GM18511 (cell line): ENCODE results near the gene TSPAN14.
"Not testable (repeated sequence)": the region's sequence is repeated elsewhere in the genome, so short reads cannot be mapped to it uniquely, and the experiment has no call there.

ENCODE experiments used
- ATAC-seq: cut with Tn5 transposase; IDR thresholded peaks from one replicate; pipeline ENCODE4 v1.9.1; 2021; ENCODE audit warnings: mild to moderate bottlenecking, moderate library complexity; ENCODE audit not compliant: unreplicated experiment

The TSPAN14 gene

GRCh38 chr10:80468002-80468401 is 13.9 kb downstream of the TSPAN14 start:
- no peak for ATAC-seq

- no peak for ATAC-seq
These were observed 14.8 kb downstream of the TSPAN14 start for GRCh38 chr10:80468806-80469421.

GRCh38 chr10:80470266-80470665 is 16.2 kb downstream of the TSPAN14 start:
- no peak for ATAC-seq

GRCh38 chr10:80471001-80471400 is 16.9 kb downstream of the TSPAN14 start:
- no peak for ATAC-seq

DNA sequence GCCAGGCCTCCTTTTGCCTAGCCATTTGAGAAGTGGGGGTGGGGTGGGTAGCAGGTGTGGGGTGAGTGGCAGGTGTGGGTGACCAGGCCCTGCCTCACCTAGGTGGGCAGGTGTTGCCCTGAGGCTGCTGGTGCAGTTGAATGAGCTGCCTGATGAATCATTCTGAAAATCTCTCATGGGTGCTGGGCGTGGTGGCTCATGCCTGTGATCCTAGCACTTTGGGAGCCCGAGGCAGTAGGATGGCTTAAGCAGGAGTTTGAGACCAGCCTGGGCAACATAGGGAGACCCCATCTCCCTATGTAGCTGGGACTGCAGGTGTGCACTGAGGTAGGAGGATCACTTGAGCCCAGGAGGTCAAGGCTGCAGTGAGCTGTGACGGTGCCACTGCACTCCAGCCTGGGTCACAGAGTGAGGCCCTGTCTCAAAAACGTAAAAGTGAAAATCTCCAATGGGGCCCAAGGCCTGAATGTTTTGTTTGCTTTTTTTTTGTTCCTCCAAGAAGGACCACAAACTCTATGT is 17.7 kb downstream of the TSPAN14 start:
- ATAC-seq, result peak; percentile 65

DNA sequence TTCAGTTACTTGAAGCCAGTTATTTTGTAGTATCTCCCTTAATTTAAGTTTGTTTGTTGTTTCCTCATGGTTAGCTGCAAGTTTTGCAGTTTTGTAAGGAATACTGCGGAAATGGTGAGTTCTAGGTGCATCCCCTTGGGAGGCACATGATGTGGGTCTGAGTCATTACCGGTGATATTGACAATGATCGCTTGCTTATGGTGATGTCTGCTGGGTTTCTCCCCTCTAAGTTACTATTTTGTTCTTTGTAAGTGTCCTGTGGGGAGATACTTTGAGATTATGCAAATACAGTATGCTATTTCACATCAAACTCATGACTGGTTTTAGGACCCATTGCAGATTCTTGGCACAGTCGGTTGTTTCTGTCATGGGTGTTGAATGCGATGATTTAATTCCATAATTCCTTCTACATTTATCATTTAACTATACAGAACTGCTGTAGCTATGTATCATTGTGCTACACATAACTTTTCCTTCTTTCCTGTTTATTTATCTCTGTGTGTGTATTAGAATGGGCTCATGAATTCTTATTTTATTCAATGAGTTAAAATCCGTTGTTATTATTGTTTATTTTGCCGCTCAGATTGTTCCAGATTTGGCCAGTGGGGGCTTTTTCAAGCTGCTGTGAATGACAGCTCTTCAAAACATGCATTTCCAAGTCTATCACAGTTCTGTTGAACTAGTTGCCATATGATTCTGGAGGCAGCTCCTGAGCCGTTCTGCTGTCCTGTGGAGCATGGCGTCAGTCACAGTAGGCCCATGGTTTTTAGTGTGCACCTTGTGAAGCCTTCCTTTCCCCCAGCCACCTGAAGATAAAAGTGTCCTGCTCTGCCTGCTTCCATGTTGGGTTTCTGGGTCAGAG is 18.4 kb downstream of the TSPAN14 start:
- peak; percentile 92 for ATAC-seq

GRCh38 chr10:80473096-80473657 is 19.1 kb downstream of the TSPAN14 start:
- no peak for ATAC-seq

- ATAC-seq, result no peak
These were observed 19.8 kb downstream of the TSPAN14 start for GRCh38 chr10:80473692-80474596.

DNA sequence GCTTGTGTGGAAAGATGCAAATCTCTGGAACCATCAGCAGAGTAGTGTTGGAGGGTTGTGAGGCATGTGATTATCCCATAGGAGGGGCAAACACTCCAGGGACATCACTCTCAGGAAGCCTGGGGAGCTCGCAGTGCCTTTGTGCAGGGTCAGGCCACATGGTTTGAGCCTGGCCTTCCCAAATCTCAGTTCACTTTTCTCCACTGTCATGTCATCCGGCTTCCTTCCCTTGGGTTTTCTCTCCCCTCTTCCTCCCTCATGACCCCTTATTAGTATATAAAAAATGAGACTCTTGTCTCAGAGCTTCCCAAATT is 20.4 kb downstream of the TSPAN14 start:
- ATAC-seq, result no peak

DNA sequence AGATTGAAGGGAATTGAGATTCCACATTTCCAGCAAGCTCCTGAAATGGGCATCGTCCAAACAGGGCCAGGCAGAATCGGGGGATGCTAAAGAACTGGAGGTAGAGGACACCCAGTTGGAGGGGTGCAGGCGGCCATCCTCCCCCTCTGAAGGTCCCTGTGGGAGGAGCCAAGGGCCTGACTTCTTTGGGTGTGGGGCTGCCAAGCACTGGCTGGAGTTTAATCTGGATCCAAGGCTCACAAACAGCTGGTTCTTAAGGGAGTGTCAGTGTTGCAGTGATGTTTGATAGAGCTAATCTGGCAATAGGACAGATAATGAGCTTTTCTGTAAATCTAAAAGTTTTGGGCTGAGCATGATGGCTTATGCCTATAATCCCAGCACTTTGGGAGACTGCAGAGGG is 20.8 kb downstream of the TSPAN14 start:
- ATAC-seq, result no peak

- not testable (repeated sequence) for ATAC-seq
These were observed 21.5 kb downstream of the TSPAN14 start for GRCh38 chr10:80475641-80476040.

DNA sequence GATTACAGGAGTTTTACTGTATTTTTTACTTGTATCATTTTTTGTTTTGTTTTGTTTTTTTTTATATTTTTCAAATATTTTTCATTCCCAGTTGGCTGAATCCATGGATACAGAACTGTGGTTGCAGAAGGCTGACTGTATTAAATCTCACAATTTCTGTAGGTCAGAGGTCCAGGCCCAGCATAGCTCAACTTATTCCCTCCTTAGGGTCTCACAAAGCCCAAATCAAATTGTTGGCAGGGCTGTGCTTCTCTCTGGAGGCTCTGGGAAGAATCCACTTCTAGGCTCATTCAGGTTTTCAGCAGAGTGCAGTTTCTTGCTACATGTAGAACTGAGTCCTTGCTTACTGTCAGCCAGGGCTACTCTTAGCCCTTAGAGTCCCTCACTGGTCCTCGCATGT is 22.6 kb downstream of the TSPAN14 start:
- ATAC-seq, result no peak

DNA sequence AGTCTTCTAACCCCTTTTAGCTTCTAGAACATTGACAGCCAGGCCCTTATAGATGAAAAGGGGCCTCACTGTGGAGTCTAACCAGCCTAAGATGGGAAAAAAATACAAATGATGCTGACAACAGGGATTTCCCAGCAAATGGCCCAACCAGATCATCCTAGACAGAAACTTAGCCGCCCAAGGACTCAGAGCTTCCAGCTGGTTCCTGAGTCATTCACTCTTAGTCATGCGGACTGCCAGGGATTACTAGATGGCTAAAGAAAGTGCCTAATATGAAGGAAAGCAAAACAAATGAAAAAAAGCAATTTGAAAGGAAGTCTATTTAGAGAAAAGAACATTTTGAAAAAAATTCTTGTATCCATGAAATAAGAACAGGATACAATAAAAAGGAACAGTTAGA is 23.7 kb downstream of the TSPAN14 start:
- no peak for ATAC-seq

DNA sequence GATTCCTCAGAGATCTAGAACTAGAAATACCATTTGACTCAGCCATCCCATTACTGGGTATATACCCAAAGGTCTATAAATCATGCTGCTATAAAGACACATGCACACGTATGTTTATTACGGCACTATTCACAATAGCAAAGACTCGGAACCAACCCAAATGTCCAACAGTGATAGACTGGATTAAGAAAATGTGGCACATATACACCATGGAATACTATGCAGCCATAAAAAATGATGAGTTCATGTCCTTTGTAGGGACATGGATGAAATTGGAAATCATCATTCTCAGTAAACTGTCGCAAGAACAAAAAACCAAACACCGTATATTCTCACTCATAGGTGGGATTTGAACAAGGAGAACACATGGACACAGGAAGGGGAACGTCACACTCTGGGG is 26.3 kb downstream of the TSPAN14 start:
- ATAC-seq, result not testable (repeated sequence)

DNA sequence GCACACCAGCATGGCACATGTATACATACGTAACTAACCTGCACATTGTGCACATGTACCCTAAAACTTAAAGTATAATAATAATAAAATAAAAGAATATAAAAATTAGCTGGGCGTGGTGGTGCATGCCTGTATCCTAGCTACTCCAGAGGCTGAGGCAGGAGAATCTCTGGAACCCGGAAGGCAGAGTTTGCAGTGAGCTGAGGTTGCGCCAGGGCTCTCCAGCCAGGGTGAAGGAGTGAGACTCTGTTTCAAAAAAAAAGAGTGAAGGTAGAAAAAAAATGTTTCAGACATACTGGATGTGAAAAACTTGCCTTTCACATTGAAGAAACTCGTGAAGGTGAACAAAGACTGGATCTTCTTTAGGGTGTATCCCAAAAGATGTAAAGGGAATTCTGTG is 26.7 kb downstream of the TSPAN14 start:
- ATAC-seq, result no peak

DNA sequence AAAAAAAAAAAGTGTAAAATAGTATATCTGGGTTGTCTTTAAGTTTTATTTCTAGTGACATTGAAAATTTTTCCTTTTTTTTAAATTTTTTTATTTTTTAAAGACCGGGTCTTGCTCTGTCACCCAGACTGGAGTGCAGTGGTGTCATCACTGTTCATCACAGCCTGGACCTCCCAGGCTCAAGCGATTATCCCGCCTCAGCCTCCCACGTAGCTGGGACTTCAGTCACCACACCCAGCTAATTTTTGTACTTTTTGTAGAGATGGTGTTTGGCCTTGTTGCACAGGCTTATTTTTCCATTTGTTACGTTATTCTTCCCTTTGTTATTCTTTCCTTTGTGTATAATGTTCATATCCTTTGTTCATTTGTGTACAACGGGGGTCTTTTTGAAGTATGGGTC is 30.1 kb downstream of the TSPAN14 start:
- ATAC-seq, result no peak

GRCh38 chr10:80484676-80485075 is 30.6 kb downstream of the TSPAN14 start:
- no peak for ATAC-seq

DNA sequence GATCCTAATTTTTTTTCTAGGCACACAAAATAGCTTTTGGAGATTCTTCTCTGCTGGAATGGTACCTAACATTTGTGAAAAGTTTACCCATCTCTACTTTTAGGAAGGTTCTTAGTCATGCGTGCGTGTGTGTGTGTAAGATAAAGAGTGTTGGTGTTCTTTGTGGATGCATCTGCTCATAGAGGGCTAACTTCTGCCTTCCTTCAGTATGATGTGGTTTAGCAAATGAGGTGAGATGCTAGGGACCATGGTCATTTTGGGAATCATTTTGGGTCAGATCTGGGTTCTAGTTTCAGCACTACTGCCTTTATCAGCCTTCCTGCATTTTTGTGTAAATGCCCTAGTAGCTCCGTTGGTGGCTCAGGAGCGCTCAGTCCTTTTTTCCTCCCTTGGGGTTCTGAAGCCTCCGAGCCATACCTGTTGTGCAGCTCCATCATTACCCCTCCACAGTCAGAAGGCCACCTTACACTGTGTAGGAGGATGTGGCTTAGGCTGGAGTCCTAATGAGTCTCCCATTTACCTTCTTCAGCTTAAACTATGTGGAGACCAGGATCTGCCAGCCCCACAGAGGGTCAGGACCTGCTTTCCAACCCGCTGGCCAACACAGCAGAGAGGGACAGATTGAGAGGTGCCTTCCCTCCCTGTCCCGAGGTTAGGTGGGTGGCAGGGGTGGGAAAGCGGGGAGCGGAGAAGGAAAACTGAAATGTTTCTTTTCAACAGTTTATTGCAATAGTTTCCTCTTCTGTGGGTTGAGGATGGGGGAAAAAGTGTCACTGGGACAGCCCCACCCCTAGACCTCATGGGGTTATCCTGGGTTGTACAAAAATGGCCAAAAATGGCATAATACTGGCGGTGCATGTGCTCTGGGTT is 31.2 kb downstream of the TSPAN14 start:
- ATAC-seq, result no peak

DNA sequence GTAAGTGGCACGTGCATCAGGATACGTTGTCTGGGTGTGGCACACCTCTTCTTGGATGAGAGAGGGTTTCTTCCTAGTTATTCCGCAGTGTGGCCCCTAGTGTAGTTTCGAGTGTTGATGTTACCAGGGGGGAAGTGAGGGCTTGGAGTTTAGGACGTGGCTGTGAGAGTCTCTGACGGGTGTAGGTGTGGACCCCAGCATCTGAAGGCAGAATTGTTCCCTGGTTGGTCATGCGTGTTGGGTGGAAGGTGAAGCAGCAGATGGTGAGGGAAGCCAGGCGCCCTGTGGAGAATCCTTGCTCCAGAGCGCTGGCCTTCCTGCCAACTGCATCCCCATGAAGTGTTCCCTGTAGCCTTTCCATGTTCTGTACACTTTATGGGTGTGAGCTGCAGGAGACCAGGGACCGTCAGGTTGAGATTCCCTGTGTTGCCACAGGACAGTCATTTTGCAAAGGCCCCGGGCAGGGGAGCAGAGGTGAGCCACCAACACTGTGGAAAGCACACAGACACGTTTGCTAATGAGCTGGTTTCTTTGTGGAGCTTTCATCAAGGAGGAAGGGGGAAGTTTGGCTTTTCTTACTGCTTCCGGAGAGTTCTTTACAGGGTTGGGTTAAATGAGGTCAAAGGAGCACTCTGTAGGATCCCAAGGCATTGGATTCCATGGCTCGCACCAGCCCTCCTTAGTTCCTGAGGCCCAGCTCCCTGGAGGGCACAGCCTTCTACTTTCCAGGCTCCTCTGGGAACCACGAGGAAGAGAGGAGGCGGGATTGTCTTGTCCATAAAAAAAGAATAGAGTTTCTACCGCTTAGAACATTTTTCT is 32.0 kb downstream of the TSPAN14 start:
- ATAC-seq, result no peak
